ENCODE results near the gene SLIT3. TPM values are rescaled to one million over a fixed set of nuclear protein-coding genes. Genes with fewer than 3 reads are reported as not detected.

SLIT3 gene
- total and polyA plus RNA-seq, 2 donors, result 64.7 to 109 TPM

DNA sequence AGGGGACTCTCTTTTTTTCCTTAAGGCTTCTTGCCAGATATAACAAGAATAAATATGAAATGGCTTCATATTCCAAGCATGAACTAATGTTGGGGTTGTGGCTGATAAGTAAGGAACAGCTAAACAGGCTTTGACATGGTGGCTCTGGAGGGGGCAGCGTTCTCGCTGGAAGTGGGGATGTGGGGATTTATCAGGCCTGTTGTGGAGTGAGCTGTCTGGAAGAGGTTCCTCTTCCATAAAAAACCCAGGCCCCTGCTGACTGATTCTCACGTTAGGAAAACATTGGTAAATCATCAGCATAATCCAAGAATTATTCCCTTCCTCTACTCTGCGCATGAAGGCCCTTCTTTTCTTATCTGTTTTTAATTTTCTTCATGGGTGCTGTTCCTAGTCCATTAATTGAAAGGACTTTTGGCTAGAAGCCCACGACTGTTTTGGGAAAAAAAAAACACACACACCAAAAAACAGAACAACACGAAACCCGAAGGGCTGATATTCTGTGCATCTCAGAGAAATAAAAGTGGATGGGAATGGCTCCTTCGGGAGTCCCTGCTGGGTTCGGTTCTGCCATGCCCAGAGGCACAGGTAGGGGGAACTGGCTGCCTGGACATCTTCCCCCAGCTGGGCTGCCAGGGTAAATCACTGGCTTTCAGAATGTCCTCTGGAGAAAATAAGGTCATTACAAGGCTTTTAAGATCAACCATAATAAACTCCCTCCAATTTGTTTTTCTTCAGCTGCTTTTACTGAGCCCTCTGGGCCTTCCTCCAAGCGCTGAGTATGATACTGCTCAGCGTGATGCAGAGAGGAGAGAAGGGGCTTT lies 297.0 kb downstream of the SLIT3 start:
- Histone ChIP-seq H3K27ac (ENCODE audit: low read depth) (no peak overlapping the region), H3K4me1 (ENCODE audit: insufficient read depth) (no peaks in the 10 kb centered on the region), H3K36me3 (ENCODE audit: insufficient read depth) (no peaks in the 10 kb centered on the region), H3K4me3 (ENCODE audit: low read depth, low read length) (no peak overlapping the region)
- 27% methylated on average over 11 of the region's 11 CpGs for WGBS
- DNase-seq (ENCODE audit: extremely low spot score), result no peak

DNA sequence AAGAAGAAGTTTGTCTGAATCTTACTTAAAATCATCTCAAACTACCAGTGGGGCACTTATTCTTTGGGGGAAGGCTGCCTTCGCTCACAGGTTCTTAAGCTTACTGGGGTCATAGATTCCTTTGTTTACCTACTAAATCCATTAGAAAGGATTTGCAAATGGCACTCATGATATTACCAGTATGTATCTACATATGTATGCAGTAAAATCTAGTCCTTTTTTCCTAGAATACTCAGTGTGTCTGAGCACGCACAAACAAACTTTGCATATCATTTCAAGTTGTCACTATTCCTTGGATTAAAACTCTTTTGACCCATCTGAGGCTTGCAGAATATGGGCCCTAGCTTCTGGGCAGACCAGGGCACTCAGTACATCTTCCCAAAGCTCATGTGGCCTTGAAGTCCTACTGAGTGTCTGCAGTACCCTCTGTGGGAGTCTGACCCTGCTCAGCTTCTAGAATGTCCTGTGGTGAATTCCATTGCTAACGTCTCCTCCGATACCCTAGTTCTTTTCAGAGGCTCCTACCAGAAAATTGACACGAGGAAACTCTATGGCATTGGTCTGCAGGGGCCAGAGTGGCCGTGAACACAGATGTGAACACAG lies 297.9 kb downstream of the SLIT3 start:
- WGBS, result 88% methylated on average over 6 of the region's 6 CpGs
- Histone ChIP-seq H3K4me1 (ENCODE audit: insufficient read depth) (no peaks in the 10 kb centered on the region), H3K27ac (ENCODE audit: low read depth) (no peak overlapping the region), H3K36me3 (ENCODE audit: insufficient read depth) (no peaks in the 10 kb centered on the region), H3K4me3 (ENCODE audit: low read depth, low read length) (no peak overlapping the region)
- no peak for DNase-seq (ENCODE audit: extremely low spot score)

DNA sequence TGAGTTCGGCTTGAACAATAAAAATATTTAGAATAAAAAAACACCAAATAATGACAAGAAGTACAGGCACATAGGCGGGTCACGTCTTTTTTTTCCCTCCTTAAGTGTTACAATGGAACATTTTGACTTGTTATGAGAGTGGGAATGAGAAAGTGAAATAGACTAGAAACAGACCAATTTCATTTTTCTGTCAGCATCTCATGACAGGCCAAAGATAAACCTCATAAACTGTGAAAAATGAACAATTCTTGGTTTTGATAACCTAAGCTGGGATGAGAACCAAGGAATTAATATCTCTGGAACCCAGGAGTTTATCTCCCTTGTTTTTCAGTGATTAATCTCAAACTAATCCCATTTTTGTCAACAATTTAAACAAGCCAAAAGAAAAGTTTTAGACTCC lies 299.5 kb downstream of the SLIT3 start:
- Histone ChIP-seq H3K4me1 (ENCODE audit: insufficient read depth) (no peaks in the 10 kb centered on the region), H3K36me3 (ENCODE audit: insufficient read depth) (no peaks in the 10 kb centered on the region), H3K4me3 (ENCODE audit: low read depth, low read length) (no peak overlapping the region), H3K27ac (ENCODE audit: low read depth) (no peak overlapping the region)
- WGBS, result 37% methylated on average over 3 of the region's 3 CpGs
- DNase-seq (ENCODE audit: extremely low spot score), result peak; percentile 20

DNA sequence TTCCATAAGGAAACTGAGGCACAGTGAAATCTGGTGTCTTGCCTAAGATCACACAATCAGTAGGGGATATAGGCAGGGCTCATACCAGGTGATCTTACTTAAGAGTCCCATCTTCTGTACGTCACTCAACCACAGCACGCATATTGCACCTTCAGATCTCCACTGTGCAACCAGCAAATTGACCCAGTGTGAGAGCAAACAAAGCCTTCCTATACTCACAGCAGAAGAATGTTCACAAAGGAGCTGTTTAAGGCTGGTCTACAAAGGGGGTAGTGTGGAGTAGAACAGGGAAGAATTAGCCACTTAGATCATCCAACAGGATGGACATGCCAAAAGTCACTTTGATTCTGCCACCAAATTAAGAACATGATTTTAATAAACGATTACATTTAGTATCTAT lies 305.9 kb downstream of the SLIT3 start:
- no peaks in the 10 kb centered on the region for H3K36me3 ChIP-seq (ENCODE audit: insufficient read depth)
- WGBS, result 90% methylated on average over 3 of the region's 3 CpGs
- H3K27ac ChIP-seq (ENCODE audit: low read depth), result no peak overlapping the region
- no peak for DNase-seq (ENCODE audit: extremely low spot score)
- no peak overlapping the region for H3K4me3 ChIP-seq (ENCODE audit: low read depth, low read length)
- H3K4me1 ChIP-seq (ENCODE audit: insufficient read depth), result no peaks in the 10 kb centered on the region

DNA sequence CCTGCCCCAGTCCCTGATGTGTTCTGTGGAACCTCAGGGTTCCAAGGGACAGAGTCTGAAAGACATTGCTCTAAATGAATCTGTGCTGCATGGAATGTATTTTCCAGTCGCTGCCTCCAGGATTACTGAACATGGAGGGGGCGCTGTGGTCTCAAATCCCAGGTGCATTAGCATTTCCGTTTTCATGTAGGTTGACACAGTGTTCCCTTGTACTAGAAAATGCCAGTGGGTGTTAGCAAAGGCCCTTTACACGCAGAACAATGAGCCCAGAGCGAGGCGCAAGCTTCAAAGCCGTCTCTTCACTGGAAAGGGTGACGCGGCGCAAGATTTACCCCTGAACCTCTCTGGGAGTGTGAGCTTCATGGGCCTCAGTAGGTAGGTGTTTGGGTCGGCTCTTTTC lies 308.3 kb downstream of the SLIT3 start:
- Histone ChIP-seq H3K36me3 (ENCODE audit: insufficient read depth) (no peaks in the 10 kb centered on the region), H3K4me3 (ENCODE audit: low read depth, low read length) (no peak overlapping the region), H3K27ac (ENCODE audit: low read depth) (no peak overlapping the region), H3K4me1 (ENCODE audit: insufficient read depth) (no peaks in the 10 kb centered on the region)
- DNase-seq (ENCODE audit: extremely low spot score), result no peak
- WGBS, result 85% methylated on average over 11 of the region's 11 CpGs

DNA sequence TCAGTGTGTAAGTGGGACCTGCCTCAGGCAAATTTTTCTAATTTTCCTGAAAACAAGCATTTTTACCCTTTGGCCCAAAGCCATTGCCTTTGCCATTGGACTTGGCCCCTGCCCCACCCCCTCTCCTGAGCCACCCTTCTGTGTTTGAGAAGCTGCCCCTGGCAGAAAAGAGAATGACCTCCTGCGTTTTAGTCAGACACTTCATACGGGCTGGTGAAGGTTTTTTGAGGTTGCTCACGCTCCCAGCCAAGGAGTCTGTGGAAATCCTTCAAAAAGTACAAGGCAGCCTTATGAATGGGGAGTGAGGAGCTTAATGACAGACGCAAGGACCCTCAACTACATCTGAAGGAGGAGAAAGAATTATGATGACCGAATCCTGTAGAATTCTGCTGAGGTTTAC lies 308.9 kb downstream of the SLIT3 start:
- Histone ChIP-seq H3K36me3 (ENCODE audit: insufficient read depth) (no peaks in the 10 kb centered on the region), H3K4me1 (ENCODE audit: insufficient read depth) (no peaks in the 10 kb centered on the region), H3K4me3 (ENCODE audit: low read depth, low read length) (no peak overlapping the region), H3K27ac (ENCODE audit: low read depth) (no peak overlapping the region)
- DNase-seq (ENCODE audit: extremely low spot score), result no peak
- 86% methylated on average over 5 of the region's 5 CpGs for WGBS

DNA sequence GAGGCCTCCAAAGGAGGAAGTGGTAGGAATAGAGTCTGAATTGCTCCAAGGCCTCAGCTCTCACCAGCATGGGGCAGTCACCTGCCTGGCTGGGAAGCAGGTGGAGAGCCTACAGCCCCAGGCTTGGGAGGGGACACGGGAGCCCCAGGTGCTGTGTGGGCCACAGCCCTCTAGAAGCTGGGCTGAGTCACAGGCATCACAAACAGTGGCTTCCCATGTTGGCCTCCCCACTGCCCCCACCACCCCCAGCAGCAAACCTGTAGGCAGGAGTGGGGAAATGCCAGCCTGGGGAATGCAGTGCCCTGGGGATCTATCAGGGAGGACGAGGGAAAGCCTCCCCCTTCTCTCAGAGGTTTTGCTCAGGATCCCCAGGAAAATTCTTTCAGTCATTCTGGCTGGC lies 309.6 kb downstream of the SLIT3 start:
- H3K27ac ChIP-seq (ENCODE audit: low read depth), result no peak overlapping the region
- 93% methylated on average over 2 of the region's 2 CpGs for WGBS
- H3K4me3 ChIP-seq (ENCODE audit: low read depth, low read length), result no peak overlapping the region

DNA sequence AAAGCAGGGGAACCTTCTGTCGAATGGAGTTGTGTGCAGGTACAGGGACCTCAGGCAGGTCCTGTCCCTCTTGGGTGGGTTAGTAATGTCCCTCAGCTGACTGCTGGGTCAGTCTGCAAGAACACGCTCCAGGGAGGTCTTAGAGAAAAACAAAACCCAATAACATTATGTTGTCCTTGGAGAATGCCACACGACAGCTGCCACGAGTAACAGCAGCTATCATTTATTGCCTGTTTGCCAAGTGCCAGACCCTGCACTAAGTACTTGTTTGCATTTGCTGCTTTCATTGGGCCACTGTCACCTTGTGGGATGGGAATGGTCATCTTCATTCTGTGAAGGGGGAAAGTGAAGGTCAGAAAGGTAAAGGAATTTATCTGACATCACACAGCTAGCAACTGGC lies 310.3 kb downstream of the SLIT3 start:
- H3K4me3 ChIP-seq (ENCODE audit: low read depth, low read length), result no peak overlapping the region
- H3K27ac ChIP-seq (ENCODE audit: low read depth), result no peak overlapping the region
- 89% methylated on average over 4 of the region's 4 CpGs for WGBS
- no peaks in the 10 kb centered on the region for H3K4me1 ChIP-seq (ENCODE audit: insufficient read depth)
- no peaks in the 10 kb centered on the region for H3K36me3 ChIP-seq (ENCODE audit: insufficient read depth)
- DNase-seq (ENCODE audit: extremely low spot score), result no peak

More for the DNA sequence above, 309.6 kb downstream of the SLIT3 start:
- Histone ChIP-seq H3K4me1 (ENCODE audit: insufficient read depth) (no peaks in the 10 kb centered on the region), H3K36me3 (ENCODE audit: insufficient read depth) (no peaks in the 10 kb centered on the region)
- no peak for DNase-seq (ENCODE audit: extremely low spot score)

DNA sequence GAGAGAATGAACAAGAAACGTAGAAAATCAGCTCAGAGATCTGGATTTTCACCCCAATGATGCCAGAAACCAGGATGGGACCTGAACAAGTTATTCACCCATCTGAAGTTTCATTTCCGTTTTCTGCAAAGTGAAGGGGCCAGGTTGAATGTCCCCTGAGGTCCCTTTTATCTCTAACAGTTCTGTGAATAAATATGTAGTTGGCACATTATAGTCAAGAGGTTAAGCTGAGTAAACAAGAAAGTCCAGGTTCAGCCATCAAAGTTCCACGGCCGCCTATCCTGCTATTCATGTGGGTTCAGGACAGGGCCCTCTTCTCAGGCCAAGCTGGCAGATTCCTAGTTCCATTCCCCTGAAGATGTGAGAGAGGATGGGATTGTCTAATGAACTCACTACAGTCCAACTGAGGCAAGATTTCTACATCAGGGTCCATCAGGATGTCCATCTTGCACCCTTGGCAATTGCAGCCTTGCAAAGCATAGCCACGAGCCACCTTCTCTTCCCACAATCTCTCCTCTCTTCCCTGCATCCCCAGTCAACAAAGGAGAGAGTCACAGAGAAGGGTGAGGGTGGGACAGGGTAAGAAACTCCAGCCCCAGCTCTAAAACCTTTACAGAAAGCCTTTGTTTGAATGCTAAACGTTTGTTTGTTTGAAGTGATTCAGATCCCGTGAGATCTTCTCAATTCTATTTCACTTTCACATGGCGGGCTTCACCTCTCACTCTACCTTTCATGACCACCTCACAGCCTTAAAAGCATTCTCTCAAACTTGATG lies 311.0 kb downstream of the SLIT3 start:
- no peak for DNase-seq (ENCODE audit: extremely low spot score)
- 90% methylated on average over 8 of the region's 8 CpGs for WGBS
- no peaks in the 10 kb centered on the region for H3K4me1 ChIP-seq (ENCODE audit: insufficient read depth)
- H3K27ac ChIP-seq (ENCODE audit: low read depth), result no peak overlapping the region
- H3K36me3 ChIP-seq (ENCODE audit: insufficient read depth), result no peaks in the 10 kb centered on the region
- no peak overlapping the region for H3K4me3 ChIP-seq (ENCODE audit: low read depth, low read length)

DNA sequence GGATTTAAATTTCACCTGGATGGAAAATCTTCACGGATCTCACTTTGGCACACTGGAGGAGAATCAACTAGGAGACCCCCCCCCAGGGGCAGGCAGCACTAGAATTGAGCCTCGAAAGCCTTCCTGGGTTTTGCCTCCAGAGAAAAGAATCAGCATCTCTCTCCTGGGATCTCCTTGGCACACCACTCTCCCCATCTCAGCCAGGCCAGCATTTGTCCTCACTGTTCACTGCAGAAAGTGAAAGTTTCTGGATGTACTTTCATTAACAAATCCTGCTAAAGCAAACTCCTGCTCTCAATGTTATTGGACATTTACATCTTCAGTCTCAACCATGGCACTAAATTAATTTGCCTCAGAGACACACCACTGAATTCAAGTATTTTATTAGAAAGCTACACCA lies 312.2 kb downstream of the SLIT3 start:
- no peak overlapping the region for H3K27ac ChIP-seq (ENCODE audit: low read depth)
- WGBS, result 67% methylated on average over 2 of the region's 2 CpGs
- H3K4me1 ChIP-seq (ENCODE audit: insufficient read depth), result no peaks in the 10 kb centered on the region
- no peak for DNase-seq (ENCODE audit: extremely low spot score)
- no peak overlapping the region for H3K4me3 ChIP-seq (ENCODE audit: low read depth, low read length)
- no peaks in the 10 kb centered on the region for H3K36me3 ChIP-seq (ENCODE audit: insufficient read depth)

DNA sequence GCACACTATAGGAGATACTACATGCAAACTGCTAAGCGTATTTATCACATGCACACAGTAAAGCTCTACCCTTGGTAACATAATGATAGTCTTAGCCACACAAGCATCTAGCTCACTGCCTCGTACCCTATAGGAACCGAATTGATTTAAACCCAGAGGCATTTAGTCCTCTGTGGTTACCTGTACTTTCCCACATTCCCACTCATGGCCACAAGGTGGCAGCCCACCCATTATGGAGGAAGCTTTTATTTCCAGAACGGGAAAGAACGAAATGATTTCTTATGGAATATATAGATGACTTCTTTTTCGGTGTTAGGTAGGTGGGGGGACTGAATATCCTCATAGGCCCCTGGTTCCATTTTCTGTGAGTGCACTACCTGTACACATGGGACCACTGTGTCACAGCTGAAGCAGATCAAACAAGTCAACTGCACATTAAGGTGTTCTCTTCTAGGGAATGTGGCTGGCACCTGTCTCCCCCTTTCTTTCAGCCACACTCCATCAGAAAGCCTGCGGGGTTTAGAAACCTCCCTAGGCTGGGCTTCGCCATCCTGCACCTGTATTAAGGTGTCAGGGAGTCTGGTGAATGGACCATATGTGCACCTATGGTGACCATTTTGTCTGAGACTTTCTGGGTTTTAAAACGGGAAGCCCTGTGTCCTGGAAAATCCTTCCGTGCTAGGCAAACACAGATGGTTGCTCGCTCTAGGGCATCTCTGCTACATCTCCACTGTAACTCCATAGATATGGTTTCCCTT lies 313.2 kb downstream of the SLIT3 start:
- DNase-seq (ENCODE audit: extremely low spot score), result peak; percentile 26
- Histone ChIP-seq H3K4me1 (ENCODE audit: insufficient read depth) (no peaks in the 10 kb centered on the region), H3K27ac (ENCODE audit: low read depth) (no peak overlapping the region), H3K36me3 (ENCODE audit: insufficient read depth) (no peaks in the 10 kb centered on the region), H3K4me3 (ENCODE audit: low read depth, low read length) (no peak overlapping the region)
- WGBS, result 45% methylated on average over 11 of the region's 11 CpGs

DNA sequence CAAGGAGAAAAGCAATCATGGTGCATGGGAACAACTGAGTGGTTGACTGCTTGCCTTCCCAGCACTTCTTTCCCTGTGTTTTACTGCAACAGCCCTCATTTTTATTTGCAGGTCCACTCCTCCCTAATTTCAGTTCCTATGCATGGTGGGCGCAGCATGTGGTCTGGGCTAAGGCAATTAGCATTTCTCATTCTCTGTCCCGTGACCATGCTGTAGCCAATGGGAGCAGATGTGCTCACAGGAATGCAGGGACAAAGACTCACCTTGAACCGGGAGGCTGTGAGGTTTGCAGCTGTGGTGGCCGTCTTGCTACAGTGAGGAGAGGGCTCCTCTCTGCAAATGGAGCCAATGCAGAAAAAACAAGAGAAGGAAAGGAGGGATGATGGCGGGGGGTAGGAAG lies 315.5 kb downstream of the SLIT3 start:
- Histone ChIP-seq H3K36me3 (ENCODE audit: insufficient read depth) (no peaks in the 10 kb centered on the region), H3K27ac (ENCODE audit: low read depth) (no peak overlapping the region), H3K4me3 (ENCODE audit: low read depth, low read length) (no peak overlapping the region), H3K4me1 (ENCODE audit: insufficient read depth) (no peaks in the 10 kb centered on the region)
- 92% methylated on average over 5 of the region's 5 CpGs for WGBS
- no peak for DNase-seq (ENCODE audit: extremely low spot score)

DNA sequence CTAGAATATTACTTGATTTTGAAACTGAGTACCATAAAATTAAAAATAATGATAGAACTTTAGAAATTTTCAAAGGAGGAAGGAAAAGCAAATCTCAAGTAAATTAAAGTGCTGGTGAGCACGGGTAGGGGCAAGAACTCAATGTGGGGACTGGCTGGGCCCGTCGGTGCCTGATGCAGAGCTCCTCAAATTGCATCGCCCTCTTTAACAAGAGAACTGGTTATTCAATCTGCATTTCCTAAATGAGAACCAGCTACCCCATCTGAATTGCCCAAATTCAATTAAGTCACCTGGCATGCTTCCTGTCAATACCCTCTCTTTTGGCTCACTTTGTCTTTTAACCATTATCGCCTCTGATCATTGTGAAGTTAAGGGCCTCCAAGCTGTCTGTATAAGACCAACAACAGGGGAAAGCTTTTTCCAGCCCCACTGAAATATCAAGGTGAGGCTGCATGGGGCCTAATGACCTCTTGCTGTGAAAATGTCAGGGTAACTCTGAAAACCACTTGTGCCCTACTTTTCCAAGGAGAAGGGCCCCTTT lies 316.7 kb downstream of the SLIT3 start:
- Histone ChIP-seq H3K4me3 (ENCODE audit: low read depth, low read length) (no peak overlapping the region), H3K27ac (ENCODE audit: low read depth) (no peak overlapping the region), H3K4me1 (ENCODE audit: insufficient read depth) (no peaks in the 10 kb centered on the region), H3K36me3 (ENCODE audit: insufficient read depth) (no peaks in the 10 kb centered on the region)
- no peak for DNase-seq (ENCODE audit: extremely low spot score)
- 94% methylated on average over 5 of the region's 5 CpGs for WGBS

All from urinary bladder (tissue), 4 donors.